ENCODE results near the gene PLAAT2. TPM values are rescaled to one million over a fixed set of nuclear protein-coding genes. Genes with fewer than 3 reads are reported as not detected.

PLAAT2 gene
- total and polyA plus RNA-seq, 9 of the 15 experiments (the other 6 are each of a cell fraction or from before 2014, with no cell fraction given), result not detected

DNA sequence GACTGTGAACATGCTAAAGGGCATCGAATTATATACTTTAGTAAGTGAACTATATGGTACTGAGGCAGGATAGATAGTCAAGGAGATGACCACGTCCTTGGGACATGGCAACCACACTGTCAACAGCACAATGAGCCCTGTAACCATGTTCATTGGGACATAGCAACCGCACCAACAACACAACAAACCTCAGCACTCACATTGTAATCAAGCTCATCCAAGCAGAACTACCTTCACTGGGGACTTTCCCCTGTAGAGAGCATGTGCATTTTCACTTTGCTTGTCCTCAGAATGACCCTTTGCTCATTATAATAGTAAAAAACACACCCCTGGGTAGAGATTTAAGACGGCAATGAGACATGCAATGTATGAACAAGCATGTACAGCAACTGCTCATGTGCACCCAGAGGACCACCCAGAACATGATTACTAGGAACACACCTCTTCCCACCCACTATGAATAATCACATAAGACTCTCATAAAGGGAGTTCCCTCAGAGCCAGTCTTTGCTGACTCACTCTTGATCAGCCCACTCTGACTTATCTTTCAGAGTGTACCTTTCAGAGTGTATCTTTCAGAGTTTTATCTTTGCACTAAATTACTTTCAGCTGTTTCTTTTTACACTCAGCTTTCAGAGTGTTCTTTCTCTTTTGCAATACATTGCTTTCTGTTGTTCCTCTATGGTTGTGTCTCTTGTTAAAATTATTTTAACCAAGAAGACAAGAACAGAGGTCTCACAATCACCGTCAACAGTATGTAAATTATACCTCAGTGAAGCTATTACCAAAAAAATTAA, 4.1 kb upstream of the PLAAT2 start (continued):
- TF ChIP-seq, protein P1, sequence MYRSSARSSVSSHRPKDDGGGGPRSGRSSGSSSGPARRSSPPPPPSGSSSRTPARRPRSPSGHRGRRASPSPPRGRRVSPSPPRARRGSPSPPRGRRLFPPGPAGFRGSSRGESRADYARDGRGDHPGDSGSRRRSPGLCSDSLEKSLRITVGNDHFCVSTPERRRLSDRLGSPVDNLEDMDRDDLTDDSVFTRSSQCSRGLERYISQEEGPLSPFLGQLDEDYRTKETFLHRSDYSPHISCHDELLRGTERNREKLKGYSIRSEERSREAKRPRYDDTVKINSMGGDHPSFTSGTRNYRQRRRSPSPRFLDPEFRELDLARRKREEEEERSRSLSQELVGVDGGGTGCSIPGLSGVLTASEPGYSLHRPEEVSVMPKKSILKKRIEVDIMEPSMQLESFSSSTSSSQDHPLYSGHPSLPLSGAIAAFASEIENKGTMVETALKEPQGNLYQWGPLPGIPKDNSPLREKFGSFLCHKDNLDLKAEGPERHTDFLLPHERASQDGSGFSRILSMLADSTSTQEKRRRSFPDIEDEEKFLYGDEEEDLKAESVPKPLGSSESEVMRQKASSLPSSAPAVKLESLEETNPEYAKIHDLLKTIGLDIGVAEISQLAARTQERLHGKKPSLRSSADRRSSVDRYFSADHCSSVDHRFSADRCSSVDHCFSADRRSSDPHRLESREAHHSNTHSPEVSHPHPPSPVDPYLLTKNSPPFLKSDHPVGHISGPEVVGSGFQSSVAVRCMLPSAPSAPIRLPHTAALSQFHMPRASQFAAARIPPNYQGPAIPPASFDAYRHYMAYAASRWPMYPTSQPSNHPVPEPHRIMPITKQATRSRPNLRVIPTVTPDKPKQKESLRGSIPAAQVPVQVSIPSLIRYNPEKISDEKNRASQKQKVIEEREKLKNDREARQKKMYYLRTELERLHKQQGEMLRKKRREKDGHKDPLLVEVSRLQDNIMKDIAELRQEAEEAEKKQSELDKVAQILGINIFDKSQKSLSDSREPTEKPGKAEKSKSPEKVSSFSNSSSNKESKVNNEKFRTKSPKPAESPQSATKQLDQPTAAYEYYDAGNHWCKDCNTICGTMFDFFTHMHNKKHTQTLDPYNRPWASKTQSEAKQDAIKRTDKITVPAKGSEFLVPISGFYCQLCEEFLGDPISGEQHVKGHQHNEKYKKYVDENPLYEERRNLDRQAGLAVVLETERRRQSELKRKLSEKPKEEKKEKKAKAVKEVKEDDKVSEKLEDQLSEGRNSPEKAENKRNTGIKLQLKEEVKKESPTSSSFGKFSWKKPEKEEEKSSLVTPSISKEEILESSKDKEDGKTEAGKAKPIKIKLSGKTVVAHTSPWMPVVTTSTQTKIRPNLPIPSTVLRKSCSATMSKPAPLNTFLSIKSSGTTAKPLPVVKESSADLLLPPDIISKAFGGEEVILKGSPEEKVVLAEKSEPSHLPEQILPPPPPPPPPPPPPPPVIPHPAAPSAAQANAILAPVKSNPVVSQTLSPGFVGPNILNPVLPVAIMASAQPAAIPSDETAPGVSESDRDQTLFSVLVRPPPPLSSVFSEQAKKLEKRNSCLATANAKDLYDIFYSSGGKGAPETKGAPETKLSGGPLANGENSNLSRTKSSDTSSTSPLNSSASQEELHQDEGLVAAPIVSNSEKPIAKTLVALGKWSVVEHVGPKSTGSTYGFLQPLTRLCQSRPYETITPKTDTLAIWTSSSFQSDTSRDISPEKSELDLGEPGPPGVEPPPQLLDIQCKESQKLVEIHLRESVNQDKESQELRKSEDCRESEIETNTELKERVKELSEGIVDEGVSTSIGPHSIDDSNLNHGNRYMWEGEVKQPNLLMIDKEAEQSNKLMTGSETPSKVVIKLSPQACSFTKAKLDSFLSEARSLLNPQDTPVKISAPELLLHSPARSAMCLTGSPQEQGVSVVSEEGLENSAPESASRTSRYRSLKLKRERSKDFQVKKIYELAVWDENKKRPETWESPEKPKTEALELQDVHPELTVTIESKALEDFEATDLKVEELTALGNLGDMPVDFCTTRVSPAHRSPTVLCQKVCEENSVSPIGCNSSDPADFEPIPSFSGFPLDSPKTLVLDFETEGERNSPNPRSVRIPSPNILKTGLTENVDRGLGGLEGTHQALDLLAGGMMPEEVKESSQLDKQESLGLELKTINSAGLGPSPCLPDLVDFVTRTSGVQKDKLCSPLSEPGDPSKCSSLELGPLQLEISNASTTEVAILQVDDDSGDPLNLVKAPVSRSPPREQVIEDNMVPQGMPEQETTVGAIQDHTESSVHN (IDR thresholded peaks at IDR 0.05; ENCODE audit: borderline replicate concordance in 1 of 2, low read depth in 1 of 2), result peak in 1 of 2 experiments; percentile 88; a peak in 2 of 4 replicates
- TF ChIP-seq NR2C1 (IDR thresholded peaks at IDR 0.05) (no peak), NR2C1 (tag; IDR thresholded peaks at IDR 0.05) (peak; percentile 33; the same call in 1 of the 2 replicates), EGR1 (conservative IDR thresholded peaks at IDR 0.05) (peak; percentile 63; the same call in 1 of the 2 replicates), TCF3 (CRISPR knock-in tag; IDR thresholded peaks at IDR 0.05) (peak; percentile 77), FOXK2 (conservative IDR thresholded peaks at IDR 0.05 in 1 of 2, IDR thresholded peaks at IDR 0.05 in 1 of 2; ENCODE audit: low read depth in 2 of 2) (peak; percentile 58 to 86), MYNN (IDR thresholded peaks at IDR 0.05) (peak; percentile 70), MYNN (CRISPR knock-in tag; IDR thresholded peaks at IDR 0.05) (no peak), CBFA2T3 (IDR thresholded peaks at IDR 0.05) (peak; percentile 91), ZNF316 (IDR thresholded peaks at IDR 0.05) (peak; percentile 98), HMG20A (CRISPR knock-in tag; conservative IDR thresholded peaks at IDR 0.05) (no peak), FOSL1 (tag; conservative IDR thresholded peaks at IDR 0.05) (peak; percentile 91)
- TF ChIP-seq, protein P2, sequence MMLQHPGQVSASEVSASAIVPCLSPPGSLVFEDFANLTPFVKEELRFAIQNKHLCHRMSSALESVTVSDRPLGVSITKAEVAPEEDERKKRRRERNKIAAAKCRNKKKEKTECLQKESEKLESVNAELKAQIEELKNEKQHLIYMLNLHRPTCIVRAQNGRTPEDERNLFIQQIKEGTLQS (IDR thresholded peaks at IDR 0.05), result peak; percentile 86
- TF ChIP-seq, protein P2 (CRISPR knock-in tag; conservative IDR thresholded peaks at IDR 0.05), result no peak
- TF ChIP-seq, protein P3, sequence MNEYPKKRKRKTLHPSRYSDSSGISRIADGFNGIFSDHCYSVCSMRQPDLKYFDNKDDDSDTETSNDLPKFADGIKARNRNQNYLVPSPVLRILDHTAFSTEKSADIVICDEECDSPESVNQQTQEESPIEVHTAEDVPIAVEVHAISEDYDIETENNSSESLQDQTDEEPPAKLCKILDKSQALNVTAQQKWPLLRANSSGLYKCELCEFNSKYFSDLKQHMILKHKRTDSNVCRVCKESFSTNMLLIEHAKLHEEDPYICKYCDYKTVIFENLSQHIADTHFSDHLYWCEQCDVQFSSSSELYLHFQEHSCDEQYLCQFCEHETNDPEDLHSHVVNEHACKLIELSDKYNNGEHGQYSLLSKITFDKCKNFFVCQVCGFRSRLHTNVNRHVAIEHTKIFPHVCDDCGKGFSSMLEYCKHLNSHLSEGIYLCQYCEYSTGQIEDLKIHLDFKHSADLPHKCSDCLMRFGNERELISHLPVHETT (CRISPR knock-in tag; conservative IDR thresholded peaks at IDR 0.05 in 1 of 2, IDR thresholded peaks at IDR 0.05 in 1 of 2), result peak in 1 of 2 experiments; percentile 76; a peak in 2 of 4 replicates

Measured in K562 (cell line).